ENCODE measurements around the gene RSAD2.

- TF ChIP-seq POLR2AphosphoS5 (IDR thresholded peaks at IDR 0.05; ENCODE audit: low read depth, low read length) (no peak), POLR2A (IDR thresholded peaks at IDR 0.05; ENCODE audit: low read depth, low read length) (no peak)
Measured at GRCh38 chr2:6944555-6944954, 67.0 kb downstream of the RSAD2 start.
